Activated B cell treated with CpG ODN at 0.5 μM for 24 hours (primary cell): ENCODE measurements around the gene TLR6. TPM values are rescaled to one million over a fixed set of nuclear protein-coding genes. Genes with fewer than 3 reads are reported as not detected.

ENCODE experiments used
- ATAC-seq: fragments of 200-7000 bp; cut with Tn5 transposase; one replicate; pipeline ENCODE4 v1.10.0; 2021; ENCODE audit warnings: low read depth, mild to moderate bottlenecking, moderate library complexity
- CTCF ChIA-PET: fragments of 350-600 bp; sonication (Branson Sonifier 250); formaldehyde crosslinking; loops from one replicate; lab custom pipeline; 2021; ENCODE audit warnings: antibody characterized with exemption; lab: Charles Lee
- POLR2A ChIA-PET: fragments of 350-600 bp; sonication (Branson Sonifier 250); formaldehyde crosslinking; loops from one replicate; lab custom pipeline; 2021; ENCODE audit warnings: antibody characterized with exemption; lab: Charles Lee
- DNase-seq: peaks from one replicate; pipeline ENCODE4 v3.0.0; 2022
- H3K27ac Mint-ChIP-seq: one replicate; pipeline ENCODE4 v1.8.0; 2020; ENCODE audit warnings: mixed read lengths
- H3K27me3 Mint-ChIP-seq: one replicate; pipeline ENCODE4 v1.8.0; 2021; ENCODE audit warnings: mixed read lengths
- H3K36me3 Mint-ChIP-seq: one replicate; pipeline ENCODE4 v1.8.0; 2021; ENCODE audit warnings: low read depth, mixed read lengths
- H3K4me1 Mint-ChIP-seq: one replicate; pipeline ENCODE4 v1.8.0; 2021; ENCODE audit warnings: mixed read lengths
- H3K4me3 Mint-ChIP-seq: one replicate; pipeline ENCODE4 v1.8.0; 2020; ENCODE audit warnings: mild to moderate bottlenecking, mixed read lengths
- H3K9me3 Mint-ChIP-seq: one replicate; pipeline ENCODE4 v1.8.0; 2020; ENCODE audit warnings: mixed read lengths
- CTCF ChIP-seq: fragments of 200-600 bp; IDR thresholded peaks from one replicate; pipeline ENCODE4 v1.8.0; 2022; ENCODE audit warnings: antibody characterized with exemption, mild to moderate bottlenecking
- intact Hi-C: fragments of 100-400 bp; cut with micrococcal nuclease; formaldehyde crosslinking; loops from one replicate; pipeline ENCODE4 v1.15.1; 2024
- total RNA-seq: library from RNA; stranded (reverse); gene quantifications from 2 replicates; pipeline ENCODE4 v1.2.3, GENCODE V29; 2022

TLR6 gene
- total RNA-seq, 1 donor from 2014 or later: 64.7 TPM

- CTCF ChIA-PET: no interaction called here
- TF ChIP-seq CTCF: no peak
- Mint-ChIP-seq H3K4me1 (peaks cover 46% of the 10 kb centered on the region), H3K4me3 (no peak overlapping the region), H3K27me3 (no peaks in the 10 kb centered on the region), H3K9me3 (peaks cover 5% of the 10 kb centered on the region), H3K27ac (peak overlapping the region; percentile 30), H3K36me3 (peaks cover 70% of the 10 kb centered on the region)
- DNase-seq: no peak
- ATAC-seq: no peak
- POLR2A ChIA-PET: interaction anchor here (0.7 kb wide), 1 partner anchor 1094 kb away, joined by 3 read pairs; no protein-coding TSS in a partner anchor
- intact Hi-C loops: no loop called here
Measured at GRCh38 chr4:38842994-38843393, 13.6 kb downstream of the TLR6 start.

- H3K27ac Mint-ChIP-seq: peak overlapping the region; percentile 60
- ChIA-PET POLR2A (interaction anchor here (0.8 kb wide), 1 partner anchor 23 kb away, joined by 3 read pairs; no protein-coding TSS in a partner anchor), CTCF (no interaction called here)
- no peak for TF ChIP-seq CTCF
- no peaks in the 10 kb centered on the region for H3K27me3 Mint-ChIP-seq
- H3K4me1 Mint-ChIP-seq: peaks cover 46% of the 10 kb centered on the region
- peaks cover 78% of the 10 kb centered on the region for H3K36me3 Mint-ChIP-seq
- peaks cover 26% of the 10 kb centered on the region for H3K9me3 Mint-ChIP-seq
- peak; percentile 40 for ATAC-seq
- intact Hi-C loops: loop anchor here (1.0 to 2.0 kb wide), 3 partner anchors 17 to 33 kb away; partner anchors contain the start of gene TLR6
- DNase-seq: no peak
- H3K4me3 Mint-ChIP-seq: peak overlapping the region; percentile 21
Measured at GRCh38 chr4:38837849-38838248, 18.8 kb downstream of the TLR6 start.

GRCh38 chr4:38837334-38837733, 19.3 kb downstream of the TLR6 start:
- no peak for DNase-seq
- Mint-ChIP-seq H3K9me3 (peaks cover 26% of the 10 kb centered on the region), H3K36me3 (peaks cover 76% of the 10 kb centered on the region), H3K27ac (peak overlapping the region; percentile 60), H3K27me3 (no peaks in the 10 kb centered on the region), H3K4me3 (peak overlapping the region; percentile 21), H3K4me1 (peaks cover 49% of the 10 kb centered on the region)
- no peak for TF ChIP-seq CTCF
- POLR2A ChIA-PET: no interaction called here
- CTCF ChIA-PET: interaction anchor here (1.1 kb wide), 1 partner anchor 24 kb away, joined by 3 read pairs; no protein-coding TSS in a partner anchor
- no peak for ATAC-seq
- intact Hi-C loops: loop anchor here (1.0 kb wide), 1 partner anchor 32 kb away; no protein-coding TSS in a partner anchor

GRCh38 chr4:38834570-38834969, 22.0 kb downstream of the TLR6 start:
- ChIA-PET CTCF (interaction anchor here (1.5 kb wide), 1 partner anchor 29 kb away, joined by 4 read pairs; no protein-coding TSS in a partner anchor), POLR2A (interaction anchor here (0.7 to 1.9 kb wide), 2 partner anchors 21 to 193 kb away, joined by 3 to 4 read pairs; no protein-coding TSS in a partner anchor)
- TF ChIP-seq CTCF: no peak
- Mint-ChIP-seq H3K27ac (no peak overlapping the region), H3K4me3 (no peak overlapping the region), H3K27me3 (no peaks in the 10 kb centered on the region), H3K4me1 (peaks cover 59% of the 10 kb centered on the region), H3K9me3 (peaks cover 26% of the 10 kb centered on the region), H3K36me3 (peaks cover 73% of the 10 kb centered on the region)
- ATAC-seq (no peak), DNase-seq (no peak)
- intact Hi-C loops: no loop called here

GRCh38 chr4:38832624-38833528, 23.7 kb downstream of the TLR6 start:
- H3K4me1 Mint-ChIP-seq: peaks cover 46% of the 10 kb centered on the region
- no peaks in the 10 kb centered on the region for H3K27me3 Mint-ChIP-seq
- CTCF ChIA-PET: no interaction called here
- peaks cover 76% of the 10 kb centered on the region for H3K36me3 Mint-ChIP-seq
- no peak overlapping the region for H3K4me3 Mint-ChIP-seq
- H3K9me3 Mint-ChIP-seq: peaks cover 21% of the 10 kb centered on the region
- H3K27ac Mint-ChIP-seq: peak overlapping the region; percentile 47
- POLR2A ChIA-PET: interaction anchor here (1.3 kb wide), 1 partner anchor 11 kb away, joined by 3 read pairs; no protein-coding TSS in a partner anchor
- ATAC-seq (peak; percentile 25), DNase-seq (no peak)
- no peak for TF ChIP-seq CTCF
- intact Hi-C loops: no loop called here
